OCI-LY7 (cell line): ENCODE data around the gene IGF2. TPM values are rescaled to one million over a fixed set of nuclear protein-coding genes. Genes with fewer than 3 reads are reported as not detected.

ENCODE experiments used
- BruUV-seq: library from RNA; stranded (reverse); fragments of 400-500 nt; replicated peaks from 2 replicates; lab custom pipeline; 2021; lab: Mats Ljungman, UMichigan
- CTCF ChIA-PET: fragments of 300-600 bp; sonication (Branson Sonifier 250); formaldehyde crosslinking; loops from one replicate; lab custom pipeline; 2022; ENCODE audit warnings: antibody characterized with exemption; ENCODE audit not compliant: unreplicated experiment; lab: Charles Lee
- POLR2A ChIA-PET: fragments of 300-600 bp; sonication (Branson Sonifier 250); formaldehyde crosslinking; loops from one replicate; lab custom pipeline; 2022; ENCODE audit warnings: antibody characterized with exemption; lab: Charles Lee
- DNase-seq: peaks from one replicate; pipeline ENCODE4 v3.0.0-alpha.2; 2015; ENCODE audit warnings: low spot score
- H2AFZ ChIP-seq: fragments of 200-600 bp; sonication (generic), shearing (Covaris generic); 2 replicates; pipeline ENCODE4 v1.6.1; 2014; ENCODE audit warnings: mild to moderate bottlenecking, antibody characterized with exemption, low read length, moderate library complexity
- H3K27ac ChIP-seq: fragments of 200-600 bp; sonication (generic); 2 replicates; pipeline ENCODE4 v1.5.1; 2014; ENCODE audit warnings: mixed run types, low read depth, mild to moderate bottlenecking, moderate library complexity, low read length, inconsistent platforms; ENCODE audit not compliant: poor library complexity, severe bottlenecking
- H3K36me3 ChIP-seq: fragments of 200-600 bp; sonication (generic); 2 replicates; pipeline ENCODE4 v1.6.1; 2014; ENCODE audit warnings: mild to moderate bottlenecking, antibody characterized with exemption, low read length, moderate library complexity, mixed read lengths; ENCODE audit not compliant: insufficient read depth
- H3K4me1 ChIP-seq: fragments of 200-600 bp; sonication (generic); 2 replicates; pipeline ENCODE4 v1.5.1; 2014; ENCODE audit warnings: mild to moderate bottlenecking, low read length; ENCODE audit not compliant: insufficient read depth, poor library complexity, severe bottlenecking
- H3K4me2 ChIP-seq: fragments of 200-600 bp; sonication (generic); 2 replicates; pipeline ENCODE4 v1.6.1; 2014; ENCODE audit warnings: mild to moderate bottlenecking, low read length
- H3K4me3 ChIP-seq: fragments of 200-600 bp; sonication (generic); 2 replicates; pipeline ENCODE4 v1.5.1; 2014; ENCODE audit warnings: mild to moderate bottlenecking, low read depth, low read length; ENCODE audit not compliant: poor library complexity, severe bottlenecking
- H3K79me2 ChIP-seq: fragments of 200-600 bp; sonication (generic); 2 replicates; pipeline ENCODE4 v1.6.1; 2016; ENCODE audit warnings: low read depth, mild to moderate bottlenecking, low read length, moderate library complexity, mixed read lengths; ENCODE audit not compliant: insufficient read depth
- H3K9me2 ChIP-seq: fragments of 200-600 bp; sonication (generic); 2 replicates; pipeline ENCODE4 v1.6.1; 2016; ENCODE audit warnings: mild to moderate bottlenecking, low read length, mixed read lengths; ENCODE audit not compliant: insufficient read depth
- H3K9me3 ChIP-seq: fragments of 200-600 bp; sonication (generic); 2 replicates; pipeline ENCODE4 v1.6.1; 2014; ENCODE audit warnings: mild to moderate bottlenecking, mixed run types, low read length, mixed read lengths
- H4K20me1 ChIP-seq: fragments of 200-600 bp; sonication (generic); 2 replicates; pipeline ENCODE4 v1.6.1; 2014; ENCODE audit warnings: mild to moderate bottlenecking, antibody characterized with exemption, low read length, moderate library complexity, mixed read lengths; ENCODE audit not compliant: insufficient read depth
- CTCF ChIP-seq: fragments of 200-600 bp; sonication (generic); conservative IDR thresholded peaks from 2 replicates; pipeline ENCODE4 v1.5.1; 2014; ENCODE audit warnings: mild to moderate bottlenecking, antibody characterized with exemption, low read length, moderate library complexity, mixed read lengths
- EZH2phosphoT487 ChIP-seq: fragments of 200-600 bp; sonication (generic); IDR thresholded peaks from 2 replicates; pipeline ENCODE4 v1.6.1; 2018; ENCODE audit warnings: low read depth, borderline replicate concordance, mild to moderate bottlenecking, mixed run types, antibody characterized with exemption, low read length, moderate library complexity, mixed read lengths
- intact Hi-C: fragments of 100-400 bp; cut with micrococcal nuclease; formaldehyde crosslinking; loops from one replicate; pipeline ENCODE4 v1.10.0; 2022; ENCODE audit not compliant: unreplicated experiment
- total RNA-seq, 2 experiments: library from RNA; depleted of rRNA in 1 of 2; stranded (reverse); fragments of >200 nt in 1 of 2; shearing (Covaris generic) in 1 of 2; gene quantifications; 2 replicates each; pipeline ENCODE4 v1.2.3, GENCODE V29; 2014 to 2022

Gene IGF2
- total RNA-seq, 2 experiments from 2014 or later = not detected

GRCh38 chr11:2133241-2134021 lies 5.8 kb downstream of the IGF2 start:
- H3K27ac ChIP-seq = no peak overlapping the region
- no peak overlapping the region for H2AFZ ChIP-seq
- no peaks in the 10 kb centered on the region for H3K9me2 ChIP-seq
- H4K20me1 ChIP-seq = no peaks in the 10 kb centered on the region
- H3K36me3 ChIP-seq = no peaks in the 10 kb centered on the region
- no TSS peak for BruUV-seq
- H3K9me3 ChIP-seq = no peaks in the 10 kb centered on the region
- H3K4me3 ChIP-seq = no peak overlapping the region
- CTCF ChIA-PET = no interaction called here
- no peak for DNase-seq
- H3K79me2 ChIP-seq = no peaks in the 10 kb centered on the region
- no peak overlapping the region for H3K4me2 ChIP-seq
- no peaks in the 10 kb centered on the region for H3K4me1 ChIP-seq
- POLR2A ChIA-PET = no interaction called here
- TF ChIP-seq EZH2phosphoT487 (no peak), CTCF (no peak)
- intact Hi-C loops = no loop called here

- no peaks in the 10 kb centered on the region for H4K20me1 ChIP-seq
- no TSS peak for BruUV-seq
- no peak for DNase-seq
- intact Hi-C loops = no loop called here
- H3K9me2 ChIP-seq = no peaks in the 10 kb centered on the region
- H3K4me3 ChIP-seq = no peak overlapping the region
- H3K9me3 ChIP-seq = no peaks in the 10 kb centered on the region
- no peak overlapping the region for H3K27ac ChIP-seq
- no peaks in the 10 kb centered on the region for H3K79me2 ChIP-seq
- H3K36me3 ChIP-seq = no peaks in the 10 kb centered on the region
- H2AFZ ChIP-seq = no peak overlapping the region
- H3K4me1 ChIP-seq = no peaks in the 10 kb centered on the region
- ChIA-PET POLR2A (interaction anchor here (0.7 kb wide), 1 partner anchor 170 kb away, joined by 3 read pairs; no protein-coding TSS in a partner anchor), CTCF (no interaction called here)
- no peak overlapping the region for H3K4me2 ChIP-seq
- TF ChIP-seq EZH2phosphoT487 = no peak
- no peak for TF ChIP-seq CTCF
Measured at GRCh38 chr11:2132874-2133240, 6.3 kb downstream of the IGF2 start.

- DNase-seq = no peak
- TF ChIP-seq EZH2phosphoT487 = no peak
- no peak for TF ChIP-seq CTCF
- H3K9me2 ChIP-seq = no peaks in the 10 kb centered on the region
- intact Hi-C loops = no loop called here
- H3K79me2 ChIP-seq = no peaks in the 10 kb centered on the region
- no peaks in the 10 kb centered on the region for H3K9me3 ChIP-seq
- no peaks in the 10 kb centered on the region for H4K20me1 ChIP-seq
- H3K4me2 ChIP-seq = no peak overlapping the region
- H3K36me3 ChIP-seq = no peaks in the 10 kb centered on the region
- H3K27ac ChIP-seq = no peak overlapping the region
- BruUV-seq = no TSS peak
- POLR2A ChIA-PET = interaction anchor here (0.7 kb wide), 1 partner anchor 171 kb away, joined by 3 read pairs; no protein-coding TSS in a partner anchor
- H2AFZ ChIP-seq = no peak overlapping the region
- CTCF ChIA-PET = no interaction called here
- H3K4me3 ChIP-seq = no peak overlapping the region
- no peaks in the 10 kb centered on the region for H3K4me1 ChIP-seq
Measured at GRCh38 chr11:2132246-2132645, 6.9 kb downstream of the IGF2 start.
